GM21423 (cell line): ENCODE data around the gene SGPP1.
"Not testable (repeated sequence)": the region's sequence is repeated elsewhere in the genome, so short reads cannot be mapped to it uniquely, and the experiment has no call there.

Experiments used
- ATAC-seq: cut with Tn5 transposase; IDR thresholded peaks from one replicate; pipeline ENCODE4 v1.9.1; 2021; ENCODE audit warnings: mild to moderate bottlenecking, moderate library complexity; ENCODE audit not compliant: unreplicated experiment

Gene SGPP1

DNA sequence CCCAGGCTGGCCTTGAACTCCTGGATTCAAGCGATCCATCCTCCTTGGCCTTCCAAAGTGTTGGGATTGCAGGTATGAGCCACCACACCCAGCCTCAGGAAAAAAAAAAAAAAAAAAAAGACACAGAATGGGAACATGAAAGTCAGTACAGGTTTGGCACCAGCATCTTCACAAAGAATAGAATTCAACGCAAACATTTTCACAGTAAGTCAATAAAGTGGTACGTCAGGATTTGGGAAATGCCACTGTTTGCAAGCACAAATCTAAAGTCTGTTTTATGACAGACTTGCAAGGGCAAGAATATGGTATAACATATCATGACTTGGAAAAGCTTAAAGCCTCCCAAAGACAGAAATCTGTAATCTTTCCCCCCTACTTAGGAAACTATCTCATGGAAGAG lies 51.2 kb downstream of the SGPP1 start:
- ATAC-seq = no peak

DNA sequence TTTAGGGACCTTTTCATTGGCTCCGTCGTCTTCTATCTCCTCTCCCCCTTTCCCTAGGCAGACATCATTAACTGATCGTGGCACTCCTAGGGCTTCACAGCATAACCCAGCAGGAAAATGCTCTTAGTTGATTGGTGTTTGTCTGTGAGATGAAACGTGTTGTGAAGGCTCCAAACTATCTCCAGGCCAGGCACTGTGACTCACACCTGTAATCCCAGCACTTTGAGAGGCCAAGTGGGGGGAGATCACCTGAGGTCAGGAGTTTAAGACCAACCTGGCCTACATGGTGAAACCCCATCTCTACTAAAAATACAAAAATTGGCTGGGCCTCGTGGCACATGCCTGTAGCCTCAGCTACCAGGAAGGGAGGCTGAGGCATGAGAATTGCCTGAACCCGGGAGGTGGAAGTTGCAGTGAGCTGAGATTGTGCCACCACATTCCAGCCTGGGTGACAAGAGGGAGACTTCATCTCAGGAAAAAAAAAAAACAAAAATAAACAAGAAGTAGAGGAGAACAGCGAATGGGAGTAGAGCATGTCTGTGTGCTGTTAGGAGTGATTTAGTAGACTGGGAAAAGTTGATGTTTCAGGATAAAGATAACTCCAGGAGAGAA lies 53.9 kb downstream of the SGPP1 start:
- no peak for ATAC-seq

DNA sequence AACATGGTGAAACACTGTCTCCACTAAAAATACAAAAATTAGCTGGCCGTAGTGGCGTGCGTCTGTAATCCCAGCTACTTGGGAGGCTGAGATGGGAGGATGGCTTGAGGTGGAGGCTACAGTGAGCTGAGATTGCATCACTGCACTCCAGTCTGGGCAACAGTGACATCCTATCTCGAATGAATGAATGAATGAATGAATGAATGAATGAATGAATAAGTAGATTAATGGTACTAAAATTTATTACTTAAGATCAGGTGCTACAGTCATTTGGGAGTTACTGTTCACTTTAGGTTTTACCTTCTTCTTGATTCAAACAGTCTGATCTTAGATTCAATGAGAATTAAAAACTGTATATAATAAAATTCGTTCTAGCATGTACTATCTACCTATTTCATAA lies 54.6 kb downstream of the SGPP1 start:
- ATAC-seq = no peak

DNA sequence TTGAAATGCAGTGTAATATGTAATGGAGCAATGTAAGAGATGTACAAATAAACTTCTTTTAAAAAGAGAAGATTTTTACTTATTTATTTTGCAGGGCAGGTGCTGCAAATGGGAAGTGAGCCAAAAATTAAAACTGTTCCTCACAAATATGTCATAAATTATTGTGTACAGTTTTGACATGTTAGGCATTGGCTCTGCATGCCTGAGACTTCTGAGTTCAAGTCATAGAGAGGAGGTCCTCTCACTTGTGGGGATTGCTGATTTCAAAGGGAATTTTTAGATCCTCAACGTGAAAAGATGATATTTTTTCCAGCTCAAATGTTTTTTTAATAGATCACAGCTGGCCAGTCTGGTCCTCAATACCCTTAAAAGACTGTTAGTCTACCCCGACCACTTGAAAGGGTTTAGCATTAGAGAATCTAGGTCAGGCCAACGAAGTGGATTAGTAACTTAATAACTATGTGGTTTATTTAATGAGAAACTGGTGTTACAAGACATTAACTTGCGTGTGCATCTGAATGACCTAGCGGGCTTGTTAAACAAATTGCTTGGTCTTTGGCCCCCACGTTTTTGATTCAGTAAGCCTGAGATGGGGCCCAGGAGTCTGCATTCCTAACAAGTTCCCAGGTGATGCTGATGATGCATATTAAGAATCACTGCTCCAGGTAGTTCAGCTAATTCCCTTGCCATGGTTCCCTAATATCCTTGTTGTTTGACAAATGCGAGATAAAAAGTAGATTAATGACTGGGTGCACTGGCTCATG lies 55.3 kb downstream of the SGPP1 start:
- peak; percentile 80 for ATAC-seq

DNA sequence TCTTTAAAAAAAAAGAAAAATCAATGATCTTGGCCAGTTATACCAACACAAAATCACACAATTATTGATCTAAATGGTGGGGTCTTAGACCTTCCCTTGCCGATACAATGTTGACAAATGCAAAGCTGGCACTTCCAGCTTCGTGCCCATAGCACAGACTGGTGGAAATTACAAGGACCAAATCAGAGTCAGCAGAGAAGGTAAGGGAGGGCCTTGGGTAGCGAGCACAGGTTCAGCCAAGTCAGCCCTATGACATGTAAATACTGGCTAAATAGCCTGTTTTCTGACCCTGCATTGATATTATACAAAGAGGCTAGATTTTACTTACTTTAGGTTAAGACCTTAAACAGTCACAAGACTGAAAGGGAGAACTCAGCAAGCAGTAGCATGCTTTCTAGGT lies 55.9 kb downstream of the SGPP1 start:
- no peak for ATAC-seq

DNA sequence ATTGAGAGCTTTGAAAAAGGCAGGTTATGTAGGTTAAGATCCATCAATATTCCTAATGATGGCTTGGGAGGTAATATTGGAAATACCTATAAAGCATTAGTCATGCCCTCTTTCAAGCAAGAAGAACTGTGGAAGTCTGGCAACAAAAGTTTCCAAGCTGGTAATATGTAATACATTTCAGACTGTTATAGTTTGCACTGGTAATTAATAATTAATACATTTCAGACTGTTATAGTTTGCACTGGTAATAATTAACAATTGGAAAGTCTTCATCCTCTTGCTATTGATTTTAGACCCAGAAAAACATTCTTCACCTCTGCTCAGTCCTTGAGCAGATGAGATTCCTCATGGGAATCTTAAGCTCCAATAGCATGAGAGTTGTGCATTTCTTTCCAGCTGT lies 57.2 kb downstream of the SGPP1 start:
- peak; percentile 50 for ATAC-seq

DNA sequence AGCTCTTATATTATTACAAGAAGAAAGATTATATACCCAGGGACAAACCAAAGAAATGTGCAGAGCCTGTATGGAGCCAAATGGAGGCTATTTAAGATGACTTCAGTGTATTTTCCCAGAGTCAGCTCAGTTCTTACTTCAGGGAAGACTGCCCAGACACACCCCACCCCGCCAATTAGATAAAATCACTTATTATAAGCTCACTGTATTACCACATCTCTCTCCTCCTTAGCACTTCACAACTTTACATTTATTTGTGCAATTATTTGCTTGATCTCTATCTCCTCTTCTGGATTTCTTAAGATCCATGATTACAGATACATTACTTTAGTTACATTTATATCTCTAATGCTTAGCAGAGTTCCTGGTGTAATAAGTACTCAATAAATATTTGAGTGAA lies 61.5 kb downstream of the SGPP1 start:
- no peak for ATAC-seq

DNA sequence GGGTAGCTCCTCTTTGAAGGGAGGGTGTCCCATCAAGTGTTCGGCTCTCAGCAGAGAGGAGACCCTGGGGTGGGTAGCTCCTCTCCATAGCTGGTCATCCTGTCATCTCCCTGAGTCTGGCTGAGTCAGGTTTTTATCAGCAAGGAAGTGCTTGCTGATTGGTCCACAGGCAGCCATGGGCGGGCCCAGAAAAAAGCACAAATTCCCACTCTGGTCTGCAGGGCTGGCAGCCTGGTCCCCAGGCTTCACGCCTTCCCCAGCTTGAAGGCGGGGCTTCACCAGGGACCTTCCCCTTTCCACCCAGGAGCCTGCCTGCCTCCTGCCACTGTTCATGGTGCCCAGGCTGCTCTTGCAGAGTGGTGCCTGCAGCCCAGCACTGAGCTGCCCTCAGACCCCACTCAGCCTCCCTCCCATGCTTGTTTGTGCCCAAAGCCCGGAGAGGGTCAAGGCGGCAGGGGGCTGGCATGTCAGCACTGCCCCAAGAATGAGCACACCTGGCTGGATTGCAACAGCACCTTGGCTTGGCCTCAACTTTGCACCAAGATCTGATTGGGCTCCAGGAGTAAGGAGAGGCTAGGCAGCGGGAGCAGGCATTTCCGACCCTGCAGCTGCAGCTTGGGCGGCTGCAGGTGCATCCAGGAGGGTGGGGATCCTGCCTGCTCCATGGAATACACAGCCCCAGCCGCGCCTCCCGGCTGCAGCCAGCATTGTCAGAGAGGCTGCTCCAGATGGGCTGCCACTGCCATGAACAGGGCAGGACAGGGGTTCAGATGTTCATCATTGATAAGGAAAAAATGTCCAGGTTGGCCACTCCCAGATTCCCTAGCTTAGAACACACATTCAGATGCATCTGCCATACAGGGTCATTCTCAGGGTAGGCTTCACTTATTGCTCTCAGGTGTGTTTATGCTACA lies 64.2 kb downstream of the SGPP1 start:
- no peak for ATAC-seq

DNA sequence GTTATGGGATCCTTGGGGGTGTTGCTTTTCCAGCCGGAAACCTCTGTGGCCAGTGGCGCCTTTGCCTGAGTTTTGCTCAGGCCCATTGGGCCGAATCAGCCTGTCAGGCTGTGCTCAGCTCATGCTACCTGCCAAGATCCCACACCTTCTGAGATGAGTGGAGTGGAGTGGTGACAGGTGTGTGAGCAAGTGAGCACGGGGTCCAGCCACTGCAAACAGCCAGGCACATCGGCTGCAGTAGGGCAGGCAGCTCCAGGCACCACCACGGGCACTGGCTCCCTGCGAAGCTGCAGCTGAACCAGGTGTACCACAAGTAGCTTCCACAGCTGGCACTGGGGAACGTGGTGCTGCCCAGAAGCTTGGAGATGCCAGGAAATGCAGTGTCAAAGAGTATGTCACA lies 65.1 kb downstream of the SGPP1 start:
- no peak for ATAC-seq

DNA sequence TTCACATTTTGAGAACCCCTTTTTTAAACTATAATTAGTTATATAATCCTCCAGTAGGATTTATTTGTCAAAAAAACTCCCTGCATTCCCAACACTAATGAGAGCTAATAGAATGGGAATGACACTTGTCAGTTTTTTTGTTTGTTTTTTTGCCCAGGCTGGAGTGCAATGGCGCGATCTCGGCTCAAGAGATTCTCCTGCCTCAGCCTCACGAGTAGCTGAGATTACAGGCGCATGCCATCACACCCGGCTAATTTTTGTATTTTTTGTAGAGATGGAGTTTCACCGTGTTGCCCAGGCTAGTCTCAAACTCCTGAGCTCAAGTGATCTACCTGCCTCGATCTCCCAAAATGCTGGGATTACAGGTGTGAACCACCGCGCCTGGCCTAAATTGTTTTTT lies 66.0 kb downstream of the SGPP1 start:
- ATAC-seq = not testable (repeated sequence)

DNA sequence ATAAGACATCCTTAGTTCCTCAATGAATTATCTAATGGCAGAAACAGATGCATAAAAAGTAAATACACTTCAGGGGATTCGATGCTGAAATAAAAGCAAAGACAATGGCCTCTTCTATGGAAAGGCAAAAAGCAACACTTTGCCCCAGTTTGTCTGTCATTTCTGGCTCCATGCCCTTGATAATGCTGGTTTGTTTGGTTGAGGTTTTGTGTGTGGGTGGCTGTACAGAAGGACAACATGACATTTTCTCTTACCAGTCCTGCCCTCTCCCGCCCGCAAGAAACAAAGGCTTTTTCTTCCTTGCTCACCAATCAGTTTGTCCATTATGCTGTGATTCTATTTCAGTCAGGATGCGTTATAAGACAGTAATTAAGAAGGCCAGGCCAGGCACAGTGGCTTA lies 68.1 kb downstream of the SGPP1 start:
- no peak for ATAC-seq

DNA sequence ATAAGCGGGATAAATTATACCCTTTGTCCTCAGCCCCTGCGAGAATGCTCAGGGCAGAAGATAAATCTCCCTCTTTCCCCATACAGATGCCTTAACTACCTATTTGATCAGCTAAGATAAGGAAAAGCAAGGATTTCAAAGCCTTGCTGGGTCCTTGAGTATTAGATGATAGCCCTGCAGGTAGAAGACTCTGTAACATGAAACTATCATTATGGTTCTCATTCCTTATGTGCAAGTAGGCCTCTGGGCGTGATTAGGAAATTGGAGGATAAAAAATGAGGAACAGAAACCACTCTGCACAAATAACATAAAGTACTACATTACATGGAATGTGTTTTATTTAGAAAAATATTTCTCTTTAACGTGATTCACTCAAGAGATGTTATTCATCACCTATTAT lies 71.7 kb downstream of the SGPP1 start:
- no peak for ATAC-seq

DNA sequence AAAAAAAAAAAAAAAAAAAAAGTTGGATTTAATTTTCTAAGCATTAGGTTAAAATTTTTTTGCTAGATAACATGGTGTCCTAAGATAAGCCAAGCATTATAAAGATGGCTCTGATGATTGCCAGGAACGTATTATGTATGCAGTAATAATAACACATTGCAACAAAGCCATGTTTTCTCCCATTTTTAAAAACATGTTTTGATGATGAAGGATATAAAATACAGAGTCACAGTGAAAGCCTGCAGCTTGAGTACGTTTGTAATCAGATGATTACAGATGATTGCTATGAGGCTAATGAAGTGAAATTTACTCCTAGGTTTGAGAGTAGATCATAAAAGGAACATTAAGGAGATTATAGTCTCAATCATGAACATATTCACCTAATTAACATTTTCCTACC lies 72.9 kb downstream of the SGPP1 start:
- ATAC-seq = no peak

DNA sequence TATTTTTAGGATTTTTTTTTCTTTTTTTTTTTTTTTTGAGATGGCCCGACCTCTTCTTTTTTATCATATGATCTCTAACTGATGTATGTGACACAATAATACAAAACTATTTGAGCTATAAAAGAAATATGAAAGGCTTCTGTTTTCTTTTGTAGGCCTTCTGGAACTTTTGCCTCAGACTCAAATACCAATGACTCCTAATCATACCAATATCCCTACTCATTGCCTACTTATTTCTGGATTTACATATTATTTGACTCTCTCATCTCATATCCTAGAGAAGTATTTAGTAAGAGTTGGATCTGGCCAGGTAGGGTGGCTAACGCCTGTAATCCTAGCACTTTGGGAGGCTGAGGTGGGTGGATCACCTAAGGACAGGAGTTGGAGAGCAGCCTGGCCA lies 73.5 kb downstream of the SGPP1 start:
- no peak for ATAC-seq

DNA sequence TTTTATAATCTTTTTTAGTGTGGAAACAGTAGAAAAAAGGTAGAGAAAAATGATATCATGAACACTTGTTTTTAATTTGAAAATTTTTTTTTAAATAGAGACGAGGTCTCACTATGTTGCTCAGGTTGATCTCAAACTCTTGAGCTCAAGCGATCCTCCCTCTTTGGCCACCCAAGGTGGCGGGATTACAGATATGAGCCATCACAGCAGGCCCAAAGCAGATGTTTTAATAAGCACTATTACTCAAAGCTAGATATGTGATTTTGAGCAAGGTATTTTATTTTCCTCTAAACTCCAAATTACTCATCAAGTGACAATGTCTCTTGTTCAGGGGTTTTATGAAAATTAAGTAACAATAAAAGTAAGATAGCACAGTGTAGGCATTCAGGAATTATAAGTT lies 75.5 kb downstream of the SGPP1 start:
- ATAC-seq = no peak

DNA sequence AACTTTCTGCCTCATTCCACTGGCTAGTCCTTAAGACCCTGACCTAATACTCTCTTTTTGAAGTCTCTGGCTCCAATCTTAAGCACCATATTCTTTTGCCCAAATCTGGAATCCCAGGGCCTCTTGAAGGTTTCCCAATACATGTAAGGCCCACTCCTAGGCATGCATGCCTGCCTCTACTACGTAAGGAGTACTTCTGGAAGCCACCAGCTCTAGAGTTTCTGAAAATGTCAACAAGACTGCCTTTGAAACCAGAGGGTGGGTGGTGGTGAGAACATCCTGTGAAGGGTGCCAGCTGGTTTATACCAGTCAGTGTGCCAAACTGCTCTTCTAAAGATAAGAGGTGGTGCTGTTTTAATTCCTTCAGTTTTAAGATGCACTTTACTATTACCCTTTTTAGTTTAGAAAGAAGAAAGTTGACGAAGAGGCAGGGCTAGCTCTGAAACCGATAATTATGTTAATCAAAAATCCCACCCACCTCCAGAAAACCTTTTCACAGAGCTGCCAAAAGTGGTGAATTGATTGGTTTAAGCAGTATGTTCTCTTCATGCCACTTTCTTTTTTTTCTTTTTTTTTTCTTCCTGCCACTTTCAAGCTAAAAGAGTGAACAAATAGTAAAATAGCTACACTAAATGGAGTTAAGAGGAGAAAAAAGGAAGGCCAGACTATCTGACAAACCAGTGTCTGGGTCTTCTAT lies 77.5 kb downstream of the SGPP1 start:
- ATAC-seq = peak; percentile 77

DNA sequence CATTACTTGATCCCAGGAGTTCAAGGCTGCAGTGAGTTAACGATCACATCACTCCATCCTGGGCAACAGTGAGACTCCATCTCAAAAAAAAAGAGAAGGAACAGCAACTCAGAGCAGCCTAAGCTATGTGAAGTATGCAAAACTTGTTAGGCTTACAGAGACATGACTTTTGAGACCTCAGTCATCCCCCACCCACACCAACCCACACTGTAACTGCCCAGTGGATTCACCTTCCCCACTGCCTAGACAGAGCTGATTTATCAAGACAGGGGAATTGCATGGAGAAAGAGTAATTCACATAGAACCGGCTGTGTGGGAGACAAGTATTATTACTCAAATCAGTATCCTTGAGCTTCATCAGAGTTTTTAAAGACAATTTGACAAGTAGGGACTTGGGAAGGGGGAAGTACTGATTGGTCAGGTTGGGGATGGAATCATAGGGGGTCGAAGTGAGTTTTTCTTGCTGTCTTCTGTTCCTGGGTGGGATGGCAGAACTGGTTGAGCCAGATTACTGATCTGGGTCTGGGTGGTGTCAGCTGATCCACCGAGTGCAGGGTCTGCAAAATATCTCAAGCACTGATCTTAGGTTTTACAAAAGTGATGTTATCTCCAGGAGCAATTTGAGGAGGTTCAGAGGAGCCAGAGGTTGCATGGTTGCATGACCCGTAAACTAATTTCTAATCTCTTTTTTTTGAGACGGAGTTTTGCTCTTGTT lies 80.0 kb downstream of the SGPP1 start:
- ATAC-seq = no peak

DNA sequence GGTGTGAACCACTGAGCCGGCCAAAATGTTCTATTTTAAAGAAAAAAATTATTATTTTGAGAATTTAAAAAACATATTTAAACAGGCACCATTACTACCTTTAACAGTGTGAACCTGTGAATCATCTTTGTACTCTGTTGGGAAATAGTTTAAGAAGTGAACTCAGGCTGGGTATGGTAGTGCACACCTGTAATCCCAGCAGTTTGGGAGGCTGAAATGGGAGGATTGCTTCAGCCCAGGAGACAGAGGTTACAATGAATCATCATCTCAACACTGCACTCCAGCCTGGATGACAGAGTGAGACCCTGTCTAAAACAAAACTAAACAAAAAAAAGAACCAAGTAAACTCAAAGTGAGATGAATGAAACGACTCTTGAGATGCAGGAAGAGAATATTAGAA lies 83.1 kb downstream of the SGPP1 start:
- ATAC-seq = no peak

DNA sequence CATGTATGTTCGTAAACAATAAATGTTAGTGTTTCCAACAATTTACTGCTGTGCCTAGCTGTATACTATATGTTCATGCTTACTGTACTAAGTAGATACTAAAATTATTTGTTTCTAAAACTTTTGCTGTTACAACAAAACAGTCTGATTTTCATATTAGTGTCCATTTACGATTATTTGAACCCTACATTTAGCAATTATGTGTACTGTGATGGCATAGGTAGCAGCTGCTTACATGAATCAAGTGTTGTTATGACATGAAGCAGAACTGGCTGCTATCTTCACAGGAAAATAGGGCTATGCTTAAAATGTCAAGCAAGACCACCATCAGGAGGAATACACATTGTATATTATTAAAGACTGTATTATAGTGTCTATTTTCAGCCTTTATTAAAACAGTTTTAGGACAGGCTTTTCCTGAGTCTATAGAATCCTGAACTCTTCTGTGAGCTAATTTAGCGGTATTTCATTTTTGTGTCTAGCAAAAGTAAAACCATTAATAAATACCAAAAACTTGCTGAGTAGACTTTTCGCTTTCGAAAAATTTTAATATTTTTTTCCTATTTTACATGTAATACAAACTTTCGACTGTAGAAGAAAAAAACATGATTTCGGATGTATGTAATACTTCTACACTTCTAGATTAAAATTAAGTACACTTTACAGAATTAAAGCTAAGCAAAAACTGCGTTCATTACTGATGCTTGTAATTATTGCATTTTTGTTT lies 85.0 kb downstream of the SGPP1 start:
- no peak for ATAC-seq

DNA sequence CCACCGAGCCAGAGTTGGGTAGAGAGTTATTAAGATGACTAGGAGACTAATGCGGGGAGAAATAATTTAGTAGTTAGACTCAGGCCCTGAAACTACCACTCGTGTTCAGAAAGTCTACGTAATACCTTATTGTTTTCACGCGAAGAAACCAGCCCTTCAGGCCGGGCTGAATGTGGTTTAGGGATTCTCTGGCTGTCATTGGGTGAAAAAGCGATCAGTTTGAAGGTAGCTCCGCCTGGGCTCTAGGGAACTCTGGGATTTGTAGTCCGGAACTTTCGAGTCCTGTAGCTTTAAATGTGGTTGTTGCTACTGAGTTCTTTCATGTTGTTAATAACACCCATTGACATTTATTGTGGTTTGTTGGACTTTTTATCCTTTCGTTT lies 85.6 kb downstream of the SGPP1 start:
- ATAC-seq = peak; percentile 58
